ENCODE measurements around the gene PRPH.
A peak's percentile ranks its signal among the peaks of the same experiment; 100 is the strongest.
"Not testable (repeated sequence)": the region's sequence is repeated elsewhere in the genome, so short reads cannot be mapped to it uniquely, and the experiment has no call there.

The PRPH gene

GRCh38 chr12:49320411-49321103 lies 25.6 kb downstream of the PRPH start:
- peaks cover 15% of the 10 kb centered on the region for H3K79me2 ChIP-seq (ENCODE audit: insufficient read depth, low read length)
- not testable (repeated sequence) for H3K4me3 ChIP-seq (ENCODE audit: insufficient read depth, low read length, poor library complexity, severe bottlenecking); H3K9me3 ChIP-seq (ENCODE audit: insufficient read depth, low read length); H4K20me1 ChIP-seq (ENCODE audit: low read depth, low read length); H3K27ac ChIP-seq (ENCODE audit: low read depth, low read length); H3F3A ChIP-seq (ENCODE audit: insufficient read depth); H3K4me2 ChIP-seq (ENCODE audit: low read depth, low read length, poor library complexity, severe bottlenecking); H3K9me2 ChIP-seq (replicated peaks; ENCODE audit: insufficient read depth, low read length); H3K9ac ChIP-seq (ENCODE audit: low read length); H3K36me3 ChIP-seq (ENCODE audit: low read length); H3K27me3 ChIP-seq (ENCODE audit: low read length); H2AFZ ChIP-seq (ENCODE audit: low read depth, low read length, severe bottlenecking)

- TF ChIP-seq CTCF (IDR thresholded peaks at IDR 0.05; ENCODE audit: insufficient read depth, low read length, poor library complexity, severe bottlenecking) = no peak
- no peak for TF ChIP-seq EZH2phosphoT487 (conservative IDR thresholded peaks at IDR 0.05; ENCODE audit: low read length)
- Histone ChIP-seq H3K9me2 (replicated peaks; ENCODE audit: insufficient read depth, low read length) (no peaks in the 10 kb centered on the region), H3K4me3 (ENCODE audit: insufficient read depth, low read length, poor library complexity, severe bottlenecking) (peak overlapping the region; percentile 68), H3K79me2 (ENCODE audit: insufficient read depth, low read length) (peaks cover 15% of the 10 kb centered on the region), H3K9me3 (ENCODE audit: insufficient read depth, low read length) (no peaks in the 10 kb centered on the region), H3K27ac (ENCODE audit: low read depth, low read length) (peak overlapping the region; percentile 29; the same call in 1 of the 2 replicates), H4K20me1 (ENCODE audit: low read depth, low read length) (no peaks in the 10 kb centered on the region), H3K27me3 (ENCODE audit: low read length) (no peaks in the 10 kb centered on the region), H2AFZ (ENCODE audit: low read depth, low read length, severe bottlenecking) (peak overlapping the region; percentile 82), H3K9ac (ENCODE audit: low read length) (peak overlapping the region; percentile 88), H3F3A (ENCODE audit: insufficient read depth) (no peaks in the 10 kb centered on the region; the same call in 1 of the 2 replicates), H3K36me3 (ENCODE audit: low read length) (no peaks in the 10 kb centered on the region), H3K4me2 (ENCODE audit: low read depth, low read length, poor library complexity, severe bottlenecking) (peak overlapping the region; percentile 72)
Observed at GRCh38 chr12:49322367-49322707, 27.4 kb downstream of the PRPH start.

GRCh38 chr12:49322708-49323523 lies 28.0 kb downstream of the PRPH start, which contains the start of gene TROAP:
TROAP (plus strand) TSS chr12:49323255; CDS start chr12:49323609, 354 bp downstream.
- no peaks in the 10 kb centered on the region for H3K9me3 ChIP-seq (ENCODE audit: insufficient read depth, low read length)
- H3K4me3 ChIP-seq (ENCODE audit: insufficient read depth, low read length, poor library complexity, severe bottlenecking) = peak within 1 kb of the TSS; percentile 96
- H3K4me2 ChIP-seq (ENCODE audit: low read depth, low read length, poor library complexity, severe bottlenecking) = peak within 1 kb of the TSS; percentile 85
- no peaks in the 10 kb centered on the region; the same call in 1 of the 2 replicates for H3K36me3 ChIP-seq (ENCODE audit: low read length)
- peaks cover 15% of the 10 kb centered on the region for H3K79me2 ChIP-seq (ENCODE audit: insufficient read depth, low read length)
- peak within 1 kb of the TSS; percentile 88 for H3K9ac ChIP-seq (ENCODE audit: low read length)
- H2AFZ ChIP-seq (ENCODE audit: low read depth, low read length, severe bottlenecking) = peak within 1 kb of the TSS; percentile 82
- no peaks in the 10 kb centered on the region for H4K20me1 ChIP-seq (ENCODE audit: low read depth, low read length)
- TF ChIP-seq EZH2phosphoT487 (conservative IDR thresholded peaks at IDR 0.05; ENCODE audit: low read length) (no peak), CTCF (IDR thresholded peaks at IDR 0.05; ENCODE audit: insufficient read depth, low read length, poor library complexity, severe bottlenecking) (no peak)
- no peaks in the 10 kb centered on the region for H3K27me3 ChIP-seq (ENCODE audit: low read length)
- no peaks in the 10 kb centered on the region for H3K9me2 ChIP-seq (replicated peaks; ENCODE audit: insufficient read depth, low read length)
- H3K27ac ChIP-seq (ENCODE audit: low read depth, low read length) = peak within 1 kb of the TSS; percentile 63
- no peaks in the 10 kb centered on the region; the same call in 1 of the 2 replicates for H3F3A ChIP-seq (ENCODE audit: insufficient read depth)
